GM12891 (cell line): ENCODE measurements around the gene CITED2.

Experiments
- PAX5 ChIP-seq: IDR thresholded peaks from 2 replicates; pipeline ENCODE4 v1.6.1; 2011; ENCODE audit warnings: low read length, moderate library complexity, mild to moderate bottlenecking; ENCODE audit not compliant: insufficient read depth, severe bottlenecking
- POLR2A ChIP-seq: IDR thresholded peaks from 2 replicates; pipeline ENCODE4 v1.6.1; 2011; ENCODE audit warnings: low read depth, low read length, control low read depth
- POLR2AphosphoS5 ChIP-seq: IDR thresholded peaks from 2 replicates; pipeline ENCODE4 v1.6.1; 2011; ENCODE audit warnings: low read depth, low read length, control low read depth
- POU2F2 ChIP-seq: IDR thresholded peaks from 2 replicates; pipeline ENCODE4 v1.6.1; 2011; ENCODE audit warnings: low read depth, mild to moderate bottlenecking, control low read depth, low read length, moderate library complexity
- SPI1 ChIP-seq: IDR thresholded peaks from 2 replicates; pipeline ENCODE4 v1.6.1; 2011; ENCODE audit warnings: low read depth, low read length, control low read depth
- TAF1 ChIP-seq: IDR thresholded peaks from 2 replicates; pipeline ENCODE4 v1.6.1; 2011; ENCODE audit warnings: low read depth, low read length, control low read depth

GRCh38 chr6:139369068-139369467 is 5.4 kb downstream of the CITED2 start:
- TF ChIP-seq POLR2A, result no peak
- no peak for TF ChIP-seq PAX5
- TF ChIP-seq TAF1, result no peak
- TF ChIP-seq POLR2AphosphoS5, result no peak
- TF ChIP-seq SPI1, result no peak
- TF ChIP-seq POU2F2, result no peak
